HG03442 (cell line): Measurements from ENCODE around the gene PSRC1.
"Not testable (repeated sequence)": the region's sequence is repeated elsewhere in the genome, so short reads cannot be mapped to it uniquely, and the experiment has no call there.

Source experiments
- ATAC-seq: cut with Tn5 transposase; IDR thresholded peaks from one replicate; pipeline ENCODE4 v1.9.1; 2021; ENCODE audit warnings: mild to moderate bottlenecking, moderate library complexity; ENCODE audit not compliant: unreplicated experiment

The PSRC1 gene

DNA sequence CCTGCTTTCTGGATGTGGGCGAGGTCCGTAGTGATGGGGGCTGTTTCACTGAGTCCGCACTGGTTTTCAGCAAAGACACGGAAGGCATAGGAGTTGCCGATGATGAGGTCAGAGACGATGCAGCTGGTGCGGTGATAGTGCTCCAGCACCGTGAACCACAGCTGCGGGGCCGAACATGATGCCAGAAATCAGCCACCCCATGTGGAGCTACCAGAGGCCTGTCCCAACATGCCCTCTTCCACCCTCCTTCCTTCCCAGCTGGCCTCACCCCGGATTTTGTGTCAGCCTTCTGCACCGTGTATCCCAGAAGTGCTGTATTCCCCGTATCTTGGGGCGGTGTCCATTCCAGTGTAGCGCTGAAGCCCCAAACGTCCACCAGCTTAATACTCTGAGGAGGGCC lies 13.8 kb upstream of the PSRC1 start:
- no peak for ATAC-seq

DNA sequence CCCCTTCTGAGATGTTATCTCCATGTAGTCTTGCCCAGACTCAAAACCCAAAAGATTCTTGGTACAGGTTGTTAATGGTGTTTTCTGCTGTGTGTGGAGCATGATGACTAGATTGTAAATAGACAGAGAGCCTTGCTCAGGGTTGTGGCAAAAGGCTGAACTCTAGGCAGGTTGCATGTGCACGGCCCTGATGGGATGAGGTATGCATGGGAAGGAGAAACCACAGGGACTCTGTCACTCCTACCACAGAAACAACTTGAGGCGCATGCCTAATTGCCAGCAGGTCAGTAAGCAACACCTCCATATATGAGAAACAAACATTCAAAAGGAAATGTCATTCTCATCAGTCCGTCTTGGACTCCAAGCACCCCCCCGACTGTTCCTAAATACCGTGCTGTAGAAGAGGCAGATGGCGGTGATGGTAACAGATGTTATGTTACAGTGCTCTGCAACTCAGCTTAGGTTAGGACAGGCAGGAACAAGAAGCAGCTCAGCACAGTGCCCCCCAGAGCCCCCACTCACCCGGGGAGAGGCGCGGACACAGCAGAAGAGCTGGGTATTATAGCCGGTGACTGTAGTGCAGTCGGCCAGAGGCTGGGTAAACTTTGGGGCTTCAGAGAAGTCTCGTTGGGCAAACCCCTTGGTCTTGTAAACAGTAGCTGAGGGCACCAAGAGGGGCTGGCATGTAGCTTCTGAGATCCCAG lies 12.9 kb upstream of the PSRC1 start:
- ATAC-seq = no peak

DNA sequence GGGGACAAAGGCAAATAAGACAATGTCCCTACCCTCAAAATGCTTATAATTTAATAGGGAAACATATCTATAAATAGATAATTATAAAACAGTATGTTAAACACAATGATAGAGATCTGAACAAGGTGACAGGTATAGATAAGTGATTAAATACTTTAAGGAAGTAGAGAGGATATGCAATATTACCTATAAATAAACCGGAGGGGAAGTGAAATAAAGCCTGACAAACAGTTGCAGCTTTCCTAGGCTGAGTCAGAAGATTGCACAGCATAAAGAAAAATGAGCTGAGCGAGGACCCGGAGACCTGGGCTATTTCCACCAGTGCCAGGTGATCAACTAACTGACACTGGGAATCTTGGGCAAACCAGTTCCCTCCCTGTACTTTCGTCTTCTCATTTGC lies 11.5 kb upstream of the PSRC1 start:
- ATAC-seq = no peak

DNA sequence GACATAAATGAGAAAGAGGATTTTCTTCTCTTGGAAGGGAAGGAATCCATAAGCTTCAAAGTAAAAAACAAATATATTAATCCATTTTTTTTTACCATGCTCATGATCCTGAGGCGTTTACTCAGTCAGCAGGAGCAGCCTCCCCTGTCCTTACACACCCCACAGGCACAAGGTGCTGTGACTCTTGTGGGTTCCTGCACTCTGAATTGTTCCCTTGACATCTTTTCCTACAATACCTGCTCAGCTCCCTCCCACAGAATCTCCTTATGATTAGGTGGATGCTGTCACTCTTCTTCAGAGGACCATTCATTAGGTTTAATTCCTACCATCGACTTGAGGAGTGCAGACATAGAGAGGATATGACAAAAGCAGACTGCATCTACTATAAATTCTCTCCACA lies 10.1 kb upstream of the PSRC1 start:
- no peak for ATAC-seq

DNA sequence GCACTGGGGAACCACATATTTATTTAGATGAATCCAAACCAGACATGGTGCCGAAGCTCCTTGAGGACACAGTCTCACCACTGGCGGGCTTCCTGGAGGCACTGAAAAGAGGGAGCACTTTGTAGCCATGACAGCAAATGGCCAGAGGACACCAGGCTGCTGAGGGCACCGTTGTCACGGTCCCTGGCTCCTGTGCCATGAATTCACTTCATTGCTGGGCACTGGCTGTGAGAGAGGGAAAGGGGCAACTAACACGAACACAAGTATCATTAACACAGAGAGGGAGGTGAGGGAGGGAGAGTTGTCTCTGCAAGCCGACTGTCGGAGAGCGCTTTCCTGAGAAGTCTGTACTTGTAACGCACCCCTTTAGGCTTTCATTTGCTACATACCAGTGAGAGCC lies 9.4 kb upstream of the PSRC1 start:
- ATAC-seq = no peak

DNA sequence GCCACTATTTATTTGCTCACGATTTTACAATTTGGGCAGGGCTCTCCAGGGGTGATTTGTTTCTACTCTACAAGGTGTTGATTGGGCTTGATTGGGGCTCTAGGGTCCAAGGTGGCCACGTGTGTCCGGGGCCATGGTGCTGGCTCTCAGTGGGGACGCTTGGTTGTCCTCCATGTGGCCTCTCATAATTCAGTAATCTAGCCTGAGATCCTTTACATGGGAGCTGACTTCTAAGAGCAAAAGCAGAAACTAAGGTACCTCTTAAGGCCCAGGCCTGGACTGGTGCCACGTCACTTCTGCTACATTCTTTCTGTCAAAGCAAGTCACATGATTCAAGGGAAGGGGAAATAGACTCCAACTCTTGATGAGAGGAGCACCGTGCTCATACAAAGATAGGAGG lies 8.1 kb upstream of the PSRC1 start:
- no peak for ATAC-seq

DNA sequence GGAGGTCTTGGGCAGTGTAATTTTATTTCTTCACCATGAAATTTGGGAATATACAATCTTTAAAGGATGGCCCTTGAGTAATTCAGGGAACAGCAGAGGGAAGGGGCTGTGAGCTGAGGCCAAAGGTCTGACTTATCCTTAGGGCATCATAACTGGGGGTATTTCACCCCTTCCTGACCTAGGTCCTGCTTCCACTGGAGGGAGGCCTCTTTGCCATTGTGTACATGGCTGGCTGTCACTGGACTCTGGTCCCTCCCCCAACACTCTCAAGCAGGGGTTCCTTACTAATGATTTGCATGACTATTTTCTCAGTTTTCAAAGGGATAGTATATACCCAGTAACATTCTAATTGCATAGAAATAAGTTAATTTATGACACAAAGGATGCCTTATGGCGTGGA lies 7.2 kb upstream of the PSRC1 start:
- ATAC-seq = no peak

DNA sequence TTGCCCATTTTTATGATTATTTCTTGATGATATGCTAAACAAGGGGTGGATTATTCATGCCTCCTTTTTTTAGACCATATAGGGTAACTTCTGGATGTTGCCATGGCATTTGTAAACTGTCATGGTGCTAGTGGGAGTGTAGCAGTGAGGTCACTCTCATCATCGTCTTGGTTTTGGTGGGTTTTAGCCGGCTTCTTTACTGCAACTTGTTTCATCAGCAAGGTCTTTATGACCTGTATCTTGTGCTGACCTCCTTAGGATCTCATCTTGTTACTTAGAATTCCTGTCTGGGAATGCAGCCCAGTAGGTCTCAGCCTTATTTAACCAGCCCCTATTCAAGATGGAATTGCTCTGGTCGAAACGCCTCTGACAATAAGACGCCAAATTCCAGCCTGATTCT lies 3.8 kb upstream of the PSRC1 start:
- not testable (repeated sequence) for ATAC-seq

DNA sequence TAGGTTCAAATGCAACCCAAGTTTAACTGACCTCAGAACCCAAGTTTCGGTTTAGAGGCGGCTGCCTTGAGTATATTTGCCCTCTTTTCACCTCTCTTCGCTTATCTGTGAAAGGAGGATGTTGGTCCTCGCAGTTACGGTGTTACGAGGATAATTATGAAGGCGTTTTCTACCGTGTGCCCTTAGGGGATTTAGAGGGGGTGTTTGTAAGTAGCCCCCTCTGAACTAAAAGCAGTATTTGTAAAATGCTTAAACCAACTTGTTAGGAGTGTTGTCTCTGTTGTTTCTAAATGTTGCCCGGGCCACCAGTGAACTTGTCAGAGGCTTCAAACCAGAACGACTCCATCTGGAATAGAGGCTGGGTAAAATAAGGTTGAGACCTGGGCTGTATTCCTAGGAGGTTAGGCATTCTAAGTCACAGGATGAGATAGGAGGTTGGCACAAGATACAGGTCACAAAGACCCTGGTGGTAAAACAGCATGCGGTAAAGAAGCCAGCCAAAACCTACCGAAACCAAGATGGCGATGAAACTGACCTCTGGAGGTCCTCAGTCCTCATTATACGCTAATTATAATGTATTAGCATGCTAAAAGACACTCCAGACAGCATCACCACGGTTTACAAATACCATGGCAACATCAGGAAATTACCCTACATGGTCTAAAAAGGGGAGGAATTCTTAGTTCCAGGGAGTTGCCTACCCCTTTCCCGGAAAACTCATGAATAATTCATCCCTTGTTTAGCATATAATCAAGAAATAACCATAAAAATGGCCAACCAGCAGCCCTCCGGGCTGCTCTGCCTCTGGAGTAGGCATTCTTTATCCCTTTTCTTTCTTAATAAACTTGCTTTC lies 1.0 kb upstream of the PSRC1 start:
- no peak for ATAC-seq

DNA sequence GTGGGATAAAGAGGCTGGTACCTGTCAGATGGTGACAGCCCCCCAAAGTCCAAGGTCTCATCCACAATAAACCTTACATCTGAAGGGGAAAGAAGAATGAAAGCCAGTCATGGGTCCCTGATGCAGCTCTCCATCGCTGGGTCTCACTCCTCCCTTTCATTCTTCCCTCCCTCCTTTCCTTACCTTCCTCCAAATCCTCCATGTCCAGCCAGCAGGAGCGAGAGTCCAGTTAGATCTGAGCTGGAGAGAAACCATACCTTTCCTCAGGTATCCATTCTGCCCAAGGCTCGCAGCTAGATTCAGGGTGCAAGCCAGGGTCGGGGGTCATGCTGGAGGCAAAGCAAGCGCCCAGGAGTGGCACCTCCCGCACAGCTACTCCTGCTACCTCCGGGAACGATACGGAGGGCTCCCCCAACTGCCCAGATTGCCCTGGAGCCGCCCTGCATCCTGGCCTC lies 421 bp downstream of the PSRC1 start:
- no peak for ATAC-seq

DNA sequence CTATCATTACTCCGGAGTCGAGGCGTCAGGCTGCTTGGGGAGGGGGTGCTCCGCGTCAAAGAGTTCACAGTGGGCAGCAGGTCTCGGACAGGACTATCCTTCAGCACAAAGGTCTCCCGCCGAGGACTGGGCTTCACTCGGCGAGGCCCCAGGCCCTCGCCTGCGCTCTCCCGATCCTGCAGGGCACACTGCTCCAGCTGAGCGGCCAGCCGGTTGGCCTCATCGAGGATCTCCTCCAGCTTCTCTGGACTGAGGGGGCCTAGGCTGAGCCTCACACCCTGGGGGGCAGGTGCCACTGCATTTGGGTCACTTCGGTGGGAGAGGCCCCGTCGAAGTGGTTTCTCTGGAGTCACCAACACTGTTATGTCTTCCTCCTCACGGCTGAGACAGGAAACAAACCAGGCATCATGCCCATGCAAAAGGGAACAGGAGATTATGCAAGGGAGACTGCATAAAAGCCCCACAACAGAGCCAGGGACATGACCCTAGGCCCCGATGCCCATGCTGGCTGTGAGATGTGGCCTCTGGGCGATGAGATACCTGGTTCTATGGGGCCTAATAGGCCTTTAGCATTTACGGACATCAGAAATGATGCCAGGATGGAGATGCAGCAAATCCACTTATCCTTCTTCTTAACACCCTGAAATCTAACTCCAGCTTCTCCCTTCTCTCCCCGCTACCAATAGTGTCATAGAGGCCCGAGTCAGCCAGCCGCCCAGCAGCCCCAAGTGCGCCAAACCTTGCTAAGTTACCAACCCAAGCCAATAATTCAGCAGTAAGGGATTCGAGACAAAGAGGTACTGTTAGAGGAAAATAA lies 1.1 kb downstream of the PSRC1 start:
- no peak for ATAC-seq

DNA sequence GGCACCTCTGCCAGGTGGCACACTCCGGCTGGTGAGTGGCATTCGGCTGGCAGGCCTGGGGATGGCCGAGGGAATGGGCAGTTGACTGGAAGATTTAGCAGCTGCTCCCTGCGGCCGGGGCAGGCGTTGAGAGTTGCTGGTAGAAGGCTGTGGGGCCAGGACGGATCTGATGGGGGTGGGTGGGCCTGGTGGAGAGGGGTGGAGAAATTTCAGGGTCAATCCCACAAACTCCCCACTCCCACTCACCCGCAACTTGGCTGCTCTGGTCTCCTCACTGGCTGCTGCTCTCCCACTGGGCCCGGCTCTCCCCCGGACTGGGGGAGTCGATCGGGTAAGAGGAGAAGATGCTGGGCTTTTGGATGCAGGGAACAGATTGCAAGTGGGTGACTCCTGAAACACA lies 2.1 kb downstream of the PSRC1 start:
- no peak for ATAC-seq

DNA sequence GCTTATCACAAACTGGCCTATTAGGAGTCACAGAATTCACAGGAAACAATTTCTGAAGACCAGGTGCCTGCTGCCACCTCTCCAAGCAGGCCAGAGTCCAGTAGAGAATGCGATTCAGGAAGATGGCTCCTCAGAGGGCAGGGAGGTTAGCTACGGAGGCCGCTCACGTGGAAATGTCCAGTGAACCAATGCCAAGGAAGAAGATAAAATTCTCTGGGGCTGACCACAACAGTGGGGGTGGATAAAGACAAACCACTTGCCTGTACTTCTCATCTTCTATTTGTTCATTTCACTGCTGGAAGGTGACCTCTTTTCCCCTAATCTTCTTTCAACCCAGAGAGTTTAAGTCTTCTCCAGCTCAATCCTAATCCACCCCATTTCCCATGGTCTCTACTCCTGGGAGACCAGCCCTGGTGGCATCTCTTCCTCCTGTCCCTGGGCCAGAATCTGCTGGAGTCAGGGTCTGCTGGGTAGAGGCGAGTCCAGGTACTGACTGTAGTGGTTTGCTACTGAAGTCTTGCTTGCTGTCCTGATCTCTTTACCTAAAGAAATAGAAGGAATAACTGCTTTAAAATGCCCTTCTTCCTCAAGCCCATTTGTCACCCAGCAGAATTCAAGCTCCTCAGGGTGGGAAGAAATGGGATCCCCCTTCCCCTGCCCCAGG lies 3.2 kb downstream of the PSRC1 start:
- ATAC-seq = no peak

DNA sequence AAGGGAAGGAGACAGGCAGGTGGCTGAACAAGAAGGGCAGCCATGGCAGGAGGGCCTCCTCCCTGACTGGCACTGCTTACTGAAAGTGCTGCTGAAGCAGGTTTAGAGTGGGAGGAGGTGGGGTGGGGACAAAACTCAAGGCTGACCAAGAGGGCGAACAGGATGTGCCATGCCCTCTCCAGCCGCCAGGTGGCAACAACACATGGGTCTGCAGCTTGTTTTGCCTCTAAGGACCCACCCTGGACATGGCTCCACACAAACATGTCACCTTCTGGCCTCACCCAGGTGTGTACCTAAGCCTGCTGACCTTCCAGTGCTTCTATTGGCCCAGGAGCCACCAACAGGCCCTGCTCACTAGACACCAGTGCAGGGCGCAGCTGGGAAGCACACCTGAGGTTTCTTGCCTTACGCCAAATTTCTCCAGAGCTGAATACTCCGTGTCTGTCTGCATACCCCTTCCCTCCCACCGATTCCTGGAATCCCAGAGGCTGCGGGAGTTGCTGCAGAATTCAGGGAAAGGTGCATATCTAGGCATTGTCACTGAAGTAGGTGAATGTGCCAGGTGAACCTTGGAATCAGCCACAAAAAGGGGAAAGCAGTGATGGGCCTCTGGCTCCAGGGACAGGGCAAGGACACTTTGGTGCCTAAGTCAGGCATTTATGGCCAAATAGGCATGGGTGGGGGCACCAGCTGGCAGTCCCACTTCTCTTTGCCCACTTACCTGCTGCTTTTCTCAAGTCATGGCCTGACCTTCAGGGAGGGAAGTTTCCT lies 5.3 kb downstream of the PSRC1 start:
- peak; percentile 75 for ATAC-seq

DNA sequence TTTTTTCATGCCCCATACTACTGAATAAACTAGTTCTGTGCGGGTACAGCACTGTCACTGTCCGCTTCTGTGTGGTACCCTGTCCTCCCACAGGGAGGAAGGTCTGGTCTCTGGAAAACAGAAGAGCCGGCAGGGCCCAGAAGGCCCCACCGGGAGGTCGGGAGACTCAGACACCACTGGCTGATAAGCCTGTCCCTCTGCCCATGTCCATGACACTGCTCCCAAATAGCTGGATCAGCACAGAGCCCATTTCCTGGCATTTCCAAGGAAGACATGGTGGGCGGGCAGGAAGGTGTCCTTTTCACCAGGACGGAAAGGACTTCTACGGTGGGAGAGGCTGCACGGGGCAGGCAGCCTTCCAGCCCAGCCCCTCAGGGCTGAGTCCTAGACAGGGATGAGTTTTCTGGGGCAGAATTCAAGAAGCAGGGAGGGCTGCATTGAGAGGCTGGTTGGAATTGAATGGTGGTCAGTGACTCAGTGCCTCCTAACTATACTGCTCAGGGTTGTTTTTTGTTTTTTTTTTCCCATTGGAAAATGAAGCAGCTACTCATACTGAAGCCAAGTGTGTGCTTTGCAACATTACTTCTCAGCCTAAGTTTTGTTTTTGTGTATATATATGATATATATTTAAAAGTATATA lies 7.1 kb downstream of the PSRC1 start:
- no peak for ATAC-seq

DNA sequence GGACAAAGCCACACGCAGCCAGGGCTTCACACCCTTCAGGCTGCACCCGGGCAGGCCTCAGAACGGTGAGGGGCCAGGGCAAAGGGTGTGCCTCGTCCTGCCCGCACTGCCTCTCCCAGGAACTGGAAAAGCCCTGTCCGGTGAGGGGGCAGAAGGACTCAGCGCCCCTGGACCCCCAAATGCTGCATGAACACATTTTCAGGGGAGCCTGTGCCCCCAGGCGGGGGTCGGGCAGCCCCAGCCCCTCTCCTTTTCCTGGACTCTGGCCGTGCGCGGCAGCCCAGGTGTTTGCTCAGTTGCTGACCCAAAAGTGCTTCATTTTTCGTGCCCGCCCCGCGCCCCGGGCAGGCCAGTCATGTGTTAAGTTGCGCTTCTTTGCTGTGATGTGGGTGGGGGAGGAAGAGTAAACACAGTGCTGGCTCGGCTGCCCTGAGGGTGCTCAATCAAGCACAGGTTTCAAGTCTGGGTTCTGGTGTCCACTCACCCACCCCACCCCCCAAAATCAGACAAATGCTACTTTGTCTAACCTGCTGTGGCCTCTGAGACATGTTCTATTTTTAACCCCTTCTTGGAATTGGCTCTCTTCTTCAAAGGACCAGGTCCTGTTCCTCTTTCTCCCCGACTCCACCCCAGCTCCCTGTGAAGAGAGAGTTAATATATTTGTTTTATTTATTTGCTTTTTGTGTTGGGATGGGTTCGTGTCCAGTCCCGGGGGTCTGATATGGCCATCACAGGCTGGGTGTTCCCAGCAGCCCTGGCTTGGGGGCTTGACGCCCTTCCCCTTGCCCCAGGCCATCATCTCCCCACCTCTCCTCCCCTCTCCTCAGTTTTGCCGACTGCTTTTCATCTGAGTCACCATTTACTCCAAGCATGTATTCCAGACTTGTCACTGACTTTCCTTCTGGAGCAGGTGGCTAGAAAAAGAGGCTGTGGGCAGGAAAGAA lies 8.1 kb downstream of the PSRC1 start:
- ATAC-seq = no peak

DNA sequence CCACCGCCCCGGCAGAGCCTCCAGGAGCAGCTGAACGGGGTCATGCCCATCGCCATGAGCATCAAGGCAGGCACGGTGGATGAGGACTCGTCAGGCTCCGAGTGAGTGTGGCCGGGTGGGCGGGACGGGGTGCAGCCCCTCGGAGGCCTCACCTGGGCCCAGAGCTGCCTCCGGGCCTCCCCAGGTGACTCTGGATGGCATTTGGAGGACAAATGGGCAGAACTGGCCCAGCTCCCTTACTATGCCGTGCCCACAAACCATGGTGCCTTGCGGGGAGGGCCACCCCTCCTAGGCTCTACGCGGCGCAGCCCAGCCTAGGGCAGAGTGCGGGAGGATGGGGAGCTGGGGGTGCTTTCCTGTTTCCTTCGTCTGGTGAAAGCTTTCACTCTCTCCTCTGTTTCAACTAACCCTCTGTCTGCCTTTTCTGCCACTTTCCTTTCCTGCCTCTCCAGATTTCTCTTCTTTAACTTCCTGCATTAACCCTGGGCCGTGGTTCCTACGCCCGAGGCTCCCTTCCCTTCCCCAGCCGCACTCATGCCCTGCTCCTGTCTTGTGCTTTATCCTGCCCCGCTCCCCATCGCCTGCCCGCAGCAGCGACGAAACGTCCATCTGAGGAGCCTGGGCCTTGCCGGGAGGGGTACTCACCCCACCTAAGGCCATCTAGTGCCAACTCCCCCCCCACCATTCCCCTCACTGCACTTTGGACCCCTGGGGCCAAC lies 9.2 kb downstream of the PSRC1 start:
- no peak for ATAC-seq
